HEK293T (cell line): Measurements from ENCODE around the gene SORD.

Source experiments
- FOXM1 ChIP-seq: fragments of 450-650 bp; IDR thresholded peaks from 2 replicates; pipeline ENCODE4 v1.6.1; 2017; ENCODE audit warnings: mild to moderate bottlenecking, borderline replicate concordance
- TARDBP ChIP-seq: fragments of 450-650 bp; IDR thresholded peaks from 2 replicates; pipeline ENCODE4 v1.6.1; 2016

DNA sequence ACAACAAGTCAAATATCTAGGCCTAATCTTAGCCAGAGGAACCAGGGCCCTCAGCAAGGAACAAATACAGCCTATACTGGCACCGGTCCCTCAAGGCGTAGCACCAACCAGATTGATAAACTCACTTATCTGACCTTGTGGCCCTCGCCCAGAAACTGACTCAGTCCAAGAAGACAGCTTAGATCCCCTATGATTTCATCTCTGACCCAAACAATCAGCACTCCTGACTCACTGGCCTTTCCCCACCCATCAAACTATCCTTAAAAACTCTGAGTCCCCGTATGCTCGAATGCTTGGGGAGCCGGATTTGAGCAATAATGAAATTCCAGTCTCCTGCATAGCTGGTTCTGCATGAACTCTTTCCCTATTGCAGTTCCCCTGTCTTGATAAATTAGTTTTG lies 1.6 kb upstream of the SORD start:
- TF ChIP-seq FOXM1 = no peak
- no peak for TF ChIP-seq TARDBP
